Tibial artery (tissue), 4 donors: ENCODE data around the gene ZNF605.
"Not testable (repeated sequence)": the region's sequence is repeated elsewhere in the genome, so short reads cannot be mapped to it uniquely, and the experiment has no call there.

ENCODE experiments used
- DNase-seq, 2 donors: peaks; one replicate each; pipeline ENCODE4 v3.0.0-alpha.2; 2019
- H3K27ac ChIP-seq, 2 donors: fragments of 200-600 bp; sonication (generic) in 1 of 2; 1 replicate in 1 of 2; 2 replicates in 1 of 2; pipeline ENCODE4 v1.5.1; 2018 to 2019; ENCODE audit warnings: mild to moderate bottlenecking in 1 of 2
- H3K27me3 ChIP-seq, 2 donors: fragments of 200-600 bp; sonication (generic) in 1 of 2; one replicate each; pipeline versions ENCODE4 v1.5.1 to v1.6.0; 2016 to 2019
- H3K36me3 ChIP-seq, 3 donors: fragments of 200-600 bp; sonication (generic) in 2 of 3; one replicate each; pipeline ENCODE4 v1.5.1; 2016 to 2019; ENCODE audit warnings: mild to moderate bottlenecking in 2 of 3
- H3K4me1 ChIP-seq, 4 donors: fragments of 200-600 bp; sonication (generic) in 2 of 4; 1 replicate in 3 of 4; 2 replicates in 1 of 4; pipeline ENCODE4 v1.5.1; 2016 to 2019
- H3K4me3 ChIP-seq, 2 donors: fragments of 200-600 bp; sonication (generic) in 1 of 2; 1 replicate in 1 of 2; 2 replicates in 1 of 2; pipeline ENCODE4 v1.5.1; 2018 to 2019; ENCODE audit warnings: mild to moderate bottlenecking in 2 of 2
- H3K9me3 ChIP-seq, 3 donors: fragments of 200-600 bp; sonication (generic) in 1 of 3; one replicate each; pipeline ENCODE4 v1.5.1; 2016 to 2019
- intact Hi-C: fragments of 100-400 bp; cut with DNase I; formaldehyde crosslinking; loops from one replicate; pipeline ENCODE4 v1.15.0; 2023; ENCODE audit warnings: low total_unique reads
- TF ChIP-seq, protein P1 (sequence below), 2 experiments: fragments of 200-600 bp in 1 of 2; fragments of 450-650 bp in 1 of 2; IDR thresholded peaks; one replicate each; pipeline ENCODE4 v1.5.1; 2017 to 2019; ENCODE audit warnings: antibody characterized with exemption in 2 of 2, mild to moderate bottlenecking in 1 of 2, moderate library complexity in 1 of 2

ZNF605 gene

DNA sequence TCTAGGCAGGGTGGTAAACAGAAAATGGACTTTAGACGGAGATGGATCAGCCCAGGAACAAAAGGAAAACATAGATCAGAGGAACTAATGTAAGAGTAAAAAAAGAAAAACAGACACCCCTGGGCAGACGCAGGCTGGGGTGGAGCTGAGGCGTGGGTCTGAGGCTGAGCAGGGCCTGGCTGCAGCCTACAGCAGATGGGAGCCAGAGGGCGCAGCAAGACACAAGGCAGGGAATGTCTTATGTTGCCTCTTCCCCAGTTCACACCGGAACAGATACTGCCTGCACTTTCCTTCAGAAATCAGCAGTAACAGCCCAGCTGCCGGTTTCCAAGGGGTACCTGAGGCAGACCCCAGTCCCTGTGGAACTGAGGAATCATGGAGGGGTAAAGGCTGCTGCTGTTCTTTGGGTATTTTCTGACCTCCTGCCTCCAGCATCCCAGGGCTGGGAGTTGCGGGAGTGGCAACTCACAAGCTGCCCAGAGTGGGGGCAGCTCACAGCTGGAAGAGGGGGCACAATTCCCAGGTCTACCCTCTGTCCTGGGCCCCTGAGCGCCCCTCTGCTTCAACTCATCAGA lies 9.8 kb downstream of the ZNF605 start:
- Histone ChIP-seq H3K27ac (no peak overlapping the region), H3K4me3 (no peak overlapping the region), H3K36me3 (peaks cover 87 to 94% (median 93%) of the 10 kb centered on the region in 3 donors), H3K27me3 (no peaks in the 10 kb centered on the region), H3K9me3 (peaks cover 24 to 97% (median 94%) of the 10 kb centered on the region in 3 donors), H3K4me1 (no peaks in the 10 kb centered on the region)
- no peak for DNase-seq
- TF ChIP-seq, protein P1, sequence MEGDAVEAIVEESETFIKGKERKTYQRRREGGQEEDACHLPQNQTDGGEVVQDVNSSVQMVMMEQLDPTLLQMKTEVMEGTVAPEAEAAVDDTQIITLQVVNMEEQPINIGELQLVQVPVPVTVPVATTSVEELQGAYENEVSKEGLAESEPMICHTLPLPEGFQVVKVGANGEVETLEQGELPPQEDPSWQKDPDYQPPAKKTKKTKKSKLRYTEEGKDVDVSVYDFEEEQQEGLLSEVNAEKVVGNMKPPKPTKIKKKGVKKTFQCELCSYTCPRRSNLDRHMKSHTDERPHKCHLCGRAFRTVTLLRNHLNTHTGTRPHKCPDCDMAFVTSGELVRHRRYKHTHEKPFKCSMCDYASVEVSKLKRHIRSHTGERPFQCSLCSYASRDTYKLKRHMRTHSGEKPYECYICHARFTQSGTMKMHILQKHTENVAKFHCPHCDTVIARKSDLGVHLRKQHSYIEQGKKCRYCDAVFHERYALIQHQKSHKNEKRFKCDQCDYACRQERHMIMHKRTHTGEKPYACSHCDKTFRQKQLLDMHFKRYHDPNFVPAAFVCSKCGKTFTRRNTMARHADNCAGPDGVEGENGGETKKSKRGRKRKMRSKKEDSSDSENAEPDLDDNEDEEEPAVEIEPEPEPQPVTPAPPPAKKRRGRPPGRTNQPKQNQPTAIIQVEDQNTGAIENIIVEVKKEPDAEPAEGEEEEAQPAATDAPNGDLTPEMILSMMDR (IDR thresholded peaks at IDR 0.05): no peak
- intact Hi-C loops: no loop called here

DNA sequence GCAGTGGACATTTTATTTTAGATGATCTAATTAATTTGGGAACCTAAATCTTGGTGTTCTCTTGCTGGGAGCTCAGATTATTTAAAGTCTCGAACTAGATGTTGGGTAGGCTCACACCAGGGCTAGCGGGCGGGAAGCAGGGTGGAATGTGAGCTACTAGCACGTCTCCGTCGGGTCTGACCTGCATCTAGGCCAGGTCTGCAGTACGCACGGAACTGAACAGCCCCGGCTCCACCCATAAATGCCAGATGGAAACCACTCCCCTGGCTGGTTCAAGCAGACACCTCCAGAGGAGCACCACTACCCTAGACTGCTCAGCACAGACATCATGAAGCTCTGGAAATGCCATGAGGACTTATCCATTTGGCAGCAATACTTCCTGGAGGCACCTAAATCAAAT lies 10.3 kb downstream of the ZNF605 start:
- DNase-seq: no peak
- H3K36me3 ChIP-seq: peaks cover 93 to 99% (median 98%) of the 10 kb centered on the region in 3 donors
- H3K9me3 ChIP-seq: peaks cover 26 to 98% (median 93%) of the 10 kb centered on the region in 3 donors
- intact Hi-C loops: no loop called here
- no peak overlapping the region for H3K27ac ChIP-seq
- H3K4me1 ChIP-seq: no peaks in the 10 kb centered on the region
- H3K27me3 ChIP-seq: no peaks in the 10 kb centered on the region
- no peak overlapping the region for H3K4me3 ChIP-seq
- TF ChIP-seq, protein P1 (IDR thresholded peaks at IDR 0.05): no peak

DNA sequence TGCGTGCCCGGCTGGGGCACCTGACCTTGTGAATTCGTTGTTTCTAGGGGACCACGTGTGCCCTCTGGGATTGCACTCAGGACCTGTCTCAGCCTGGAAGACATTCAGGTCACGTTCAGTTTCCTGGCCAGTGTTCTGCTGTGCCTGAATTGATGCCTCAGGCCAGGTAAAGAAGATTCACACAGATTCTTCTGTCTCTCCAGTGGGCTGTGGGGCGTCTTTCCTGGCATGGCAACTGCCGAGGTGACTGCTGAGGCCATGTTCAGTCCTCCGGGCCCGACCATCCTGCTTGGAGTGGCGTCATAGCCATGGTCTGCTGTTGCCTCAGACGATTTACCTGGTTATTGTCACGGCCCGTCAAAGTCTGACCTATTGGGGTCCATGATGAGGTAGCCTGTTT lies 13.5 kb downstream of the ZNF605 start:
- TF ChIP-seq, protein P1 (IDR thresholded peaks at IDR 0.05): no peak
- Histone ChIP-seq H3K36me3 (peaks cover 77 to 81% (median 80%) of the 10 kb centered on the region in 3 donors), H3K9me3 (peaks cover 21 to 91% (median 82%) of the 10 kb centered on the region in 3 donors), H3K27me3 (no peaks in the 10 kb centered on the region), H3K27ac (no peak overlapping the region), H3K4me3 (no peak overlapping the region), H3K4me1 (no peaks in the 10 kb centered on the region)
- intact Hi-C loops: no loop called here
- peak in 1 of 2 donors; percentile 51 for DNase-seq

DNA sequence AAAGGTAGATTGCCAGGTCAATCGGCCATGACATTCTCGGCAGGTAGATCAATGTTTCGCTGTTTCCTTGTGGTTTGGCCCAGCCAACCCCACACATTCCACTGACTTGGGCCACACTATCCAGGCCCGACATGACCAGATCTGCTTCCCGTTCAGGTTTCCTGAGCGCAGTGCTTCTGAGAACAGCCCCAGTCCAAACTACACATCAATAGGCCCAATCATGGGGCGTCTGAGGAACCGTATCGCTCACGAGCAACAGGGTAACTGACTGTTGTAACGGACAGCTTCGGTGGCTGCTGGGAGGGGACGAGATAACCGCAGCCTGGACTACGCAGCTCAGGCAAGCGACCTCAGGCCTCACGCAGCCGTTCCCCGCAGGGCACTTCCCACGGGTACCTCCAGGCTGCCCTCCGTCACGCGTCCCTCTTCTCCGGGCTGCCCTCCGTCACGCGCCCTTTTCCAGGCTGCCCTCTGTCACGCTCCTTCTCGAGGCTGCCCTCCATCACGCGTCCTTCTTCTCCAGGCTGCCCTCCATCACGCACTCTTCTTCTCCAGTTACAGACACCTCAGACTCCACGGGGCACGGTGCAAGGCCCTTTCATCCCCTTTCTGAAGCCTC lies 14.7 kb downstream of the ZNF605 start:
- no peaks in the 10 kb centered on the region for H3K4me1 ChIP-seq
- peak in 1 of 2 donors; percentile 40 for DNase-seq
- peaks cover 21 to 89% (median 80%) of the 10 kb centered on the region in 3 donors for H3K9me3 ChIP-seq
- peaks cover 68 to 69% (median 69%) of the 10 kb centered on the region in 3 donors for H3K36me3 ChIP-seq
- TF ChIP-seq, protein P1 (IDR thresholded peaks at IDR 0.05): no peak
- H3K27me3 ChIP-seq: no peaks in the 10 kb centered on the region
- H3K27ac ChIP-seq: no peak overlapping the region
- intact Hi-C loops: no loop called here
- H3K4me3 ChIP-seq: no peak overlapping the region

DNA sequence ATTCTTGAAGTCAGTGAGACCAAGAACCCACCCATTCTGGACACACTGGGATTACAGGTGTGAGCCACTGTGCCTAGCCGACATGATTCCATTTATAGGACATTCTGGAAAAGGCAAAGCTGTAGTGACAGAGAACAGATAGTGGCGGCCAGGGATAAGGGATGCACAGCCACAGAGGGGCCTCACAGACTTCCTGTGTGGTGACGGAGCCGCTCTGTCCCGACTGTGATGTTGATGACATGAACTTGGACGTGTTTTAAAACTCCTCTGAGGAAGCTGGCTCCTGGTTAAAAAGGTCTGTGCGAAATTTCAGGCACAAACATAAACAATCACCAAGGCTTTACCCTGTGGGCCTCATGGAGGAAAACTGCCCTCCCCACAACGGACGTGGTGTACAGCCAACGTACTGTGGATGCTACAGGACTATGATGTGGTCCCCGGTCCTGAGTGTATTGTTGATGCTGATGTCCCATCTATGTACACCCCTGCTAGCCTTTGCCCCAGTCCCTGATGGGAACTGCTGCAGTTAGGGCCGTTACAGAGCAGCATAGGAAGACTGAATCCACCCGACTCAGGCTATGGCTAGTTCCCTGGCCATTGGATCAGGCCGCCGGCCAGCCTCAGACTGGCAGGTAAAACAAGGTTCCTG lies 15.9 kb downstream of the ZNF605 start:
- H3K9me3 ChIP-seq: peaks cover 21 to 91% (median 81%) of the 10 kb centered on the region in 3 donors

DNA sequence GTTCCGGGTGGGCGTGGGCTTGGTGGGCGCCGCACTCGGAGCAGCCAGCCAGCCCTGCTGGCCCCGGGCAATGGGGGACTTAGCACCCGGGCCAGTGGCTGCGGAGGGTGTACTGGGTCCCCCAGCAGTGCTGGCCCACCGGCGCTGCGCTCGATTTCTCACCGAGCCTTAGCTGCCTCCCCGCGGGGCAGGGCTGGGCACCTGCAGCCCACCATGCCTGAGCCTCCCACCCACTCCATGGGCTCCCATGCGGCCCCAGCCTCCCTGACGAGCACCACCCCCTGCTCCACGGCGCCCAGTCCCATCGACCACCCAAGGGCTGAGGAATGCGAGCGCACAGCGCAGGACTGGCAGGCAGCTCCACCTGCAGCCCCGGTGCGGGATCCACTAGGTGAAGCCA lies 17.3 kb downstream of the ZNF605 start:
- DNase-seq: peak in 1 of 2 donors; percentile 23
- H3K27me3 ChIP-seq, H3K4me3 ChIP-seq, H3K27ac ChIP-seq, intact Hi-C loops, H3K4me1 ChIP-seq: not testable (repeated sequence)
- Histone ChIP-seq H3K36me3 (peaks cover 54 to 58% (median 57%) of the 10 kb centered on the region in 3 donors), H3K9me3 (peaks cover 15 to 91% (median 81%) of the 10 kb centered on the region in 3 donors)

More for the DNA sequence above, 15.9 kb downstream of the ZNF605 start:
- Histone ChIP-seq H3K27ac (no peak overlapping the region), H3K4me3 (no peak overlapping the region), H3K36me3 (peaks cover 57 to 58% (median 58%) of the 10 kb centered on the region in 3 donors), H3K4me1 (no peaks in the 10 kb centered on the region), H3K27me3 (no peaks in the 10 kb centered on the region)
- intact Hi-C loops: no loop called here
- TF ChIP-seq, protein P1 (IDR thresholded peaks at IDR 0.05): no peak
- peak in 1 of 2 donors; percentile 23 for DNase-seq
